GM10266 (cell line): ENCODE results near the gene ATP6V1G1.

ENCODE experiments used
- DNase-seq: peaks from one replicate; pipeline ENCODE4 v3.0.0; 2012; ENCODE audit errors: extremely low spot score
- CTCF ChIP-seq: IDR thresholded peaks from 2 replicates; pipeline ENCODE4 v1.5.1; 2012; ENCODE audit warnings: mild to moderate bottlenecking, low read depth; ENCODE audit not compliant: control insufficient read depth, insufficient read depth; ENCODE audit errors: missing control alignments

The ATP6V1G1 gene

GRCh38 chr9:114606068-114606467 lies 18.5 kb downstream of the ATP6V1G1 start:
- no peak for DNase-seq
- no peak for TF ChIP-seq CTCF

GRCh38 chr9:114606597-114607207 lies 19.1 kb downstream of the ATP6V1G1 start:
- no peak for DNase-seq
- no peak for TF ChIP-seq CTCF

- peak; percentile 48 for DNase-seq
Measured at GRCh38 chr9:114607671-114608524, 20.3 kb downstream of the ATP6V1G1 start.

GRCh38 chr9:114608525-114608796 lies 20.9 kb downstream of the ATP6V1G1 start:
- TF ChIP-seq CTCF: no peak
- DNase-seq: no peak

More at GRCh38 chr9:114607671-114608524, 20.3 kb downstream of the ATP6V1G1 start:
- no peak for TF ChIP-seq CTCF

- DNase-seq: peak; percentile 67
Measured at GRCh38 chr9:114611516-114612271, 24.1 kb downstream of the ATP6V1G1 start.

GRCh38 chr9:114612272-114612923 lies 24.8 kb downstream of the ATP6V1G1 start:
- no peak for TF ChIP-seq CTCF
- no peak for DNase-seq

More at GRCh38 chr9:114611516-114612271, 24.1 kb downstream of the ATP6V1G1 start:
- no peak for TF ChIP-seq CTCF
